ENCODE results near the gene ZNF766.

The ZNF766 gene

GRCh38 chr19:52221831-52222375 lies 47.5 kb upstream of the ZNF766 start:
- TF ChIP-seq EZH2phosphoT487 (IDR thresholded peaks at IDR 0.05; ENCODE audit: borderline replicate concordance, low read length) (no peak), CTCF (IDR thresholded peaks at IDR 0.05; ENCODE audit: low read depth, low read length, poor library complexity, severe bottlenecking) (no peak)
- Histone ChIP-seq H3K9me2 (replicated peaks; ENCODE audit: control insufficient read depth, low read length) (no peaks in the 10 kb centered on the region), H3K27ac (ENCODE audit: low read depth, low read length) (no peak overlapping the region), H3K4me2 (ENCODE audit: low read length) (no peak overlapping the region), H3K36me3 (ENCODE audit: control insufficient read depth, low read length) (peaks cover 95% of the 10 kb centered on the region), H4K20me1 (ENCODE audit: control insufficient read depth, insufficient read depth, low read depth, low read length) (no peaks in the 10 kb centered on the region), H3K4me3 (ENCODE audit: low read length) (no peak overlapping the region), H3K27me3 (ENCODE audit: control insufficient read depth, low read length) (no peaks in the 10 kb centered on the region), H3K9me3 (ENCODE audit: control insufficient read depth, insufficient read depth, low read length) (no peaks in the 10 kb centered on the region), H3F3A (ENCODE audit: control insufficient read depth, insufficient read depth) (0 out of 2 replicates have a peak, but pooled peaks cover 2% of the 10 kb centered on the region), H3K79me2 (ENCODE audit: control insufficient read depth, low read length) (no peaks in the 10 kb centered on the region), H3K4me1 (ENCODE audit: control insufficient read depth, low read length) (peaks cover 6% of the 10 kb centered on the region; the same call in 1 of the 2 replicates)

GRCh38 chr19:52224211-52224610 lies 45.2 kb upstream of the ZNF766 start:
- Histone ChIP-seq H3F3A (ENCODE audit: control insufficient read depth, insufficient read depth) (0 out of 2 replicates have a peak, but pooled peaks cover 2% of the 10 kb centered on the region), H4K20me1 (ENCODE audit: control insufficient read depth, insufficient read depth, low read depth, low read length) (no peaks in the 10 kb centered on the region), H3K27me3 (ENCODE audit: control insufficient read depth, low read length) (no peaks in the 10 kb centered on the region), H3K4me2 (ENCODE audit: low read length) (no peak overlapping the region), H3K79me2 (ENCODE audit: control insufficient read depth, low read length) (no peaks in the 10 kb centered on the region), H3K9me2 (replicated peaks; ENCODE audit: control insufficient read depth, low read length) (no peaks in the 10 kb centered on the region), H3K4me1 (ENCODE audit: control insufficient read depth, low read length) (peaks cover 6% of the 10 kb centered on the region; the same call in 1 of the 2 replicates), H3K36me3 (ENCODE audit: control insufficient read depth, low read length) (peaks cover 94% of the 10 kb centered on the region), H3K4me3 (ENCODE audit: low read length) (no peak overlapping the region), H3K9me3 (ENCODE audit: control insufficient read depth, insufficient read depth, low read length) (no peaks in the 10 kb centered on the region), H3K27ac (ENCODE audit: low read depth, low read length) (no peak overlapping the region)
- TF ChIP-seq EZH2phosphoT487 (IDR thresholded peaks at IDR 0.05; ENCODE audit: borderline replicate concordance, low read length) (no peak), CTCF (IDR thresholded peaks at IDR 0.05; ENCODE audit: low read depth, low read length, poor library complexity, severe bottlenecking) (no peak)

- Histone ChIP-seq H3K9me2 (replicated peaks; ENCODE audit: control insufficient read depth, low read length) (no peaks in the 10 kb centered on the region), H3K9me3 (ENCODE audit: control insufficient read depth, insufficient read depth, low read length) (no peaks in the 10 kb centered on the region), H3K79me2 (ENCODE audit: control insufficient read depth, low read length) (no peaks in the 10 kb centered on the region), H3F3A (ENCODE audit: control insufficient read depth, insufficient read depth) (peaks cover 2% of the 10 kb centered on the region; the same call in 1 of the 2 replicates), H3K4me1 (ENCODE audit: control insufficient read depth, low read length) (peaks cover 6% of the 10 kb centered on the region; the same call in 1 of the 2 replicates), H3K36me3 (ENCODE audit: control insufficient read depth, low read length) (peaks cover 70% of the 10 kb centered on the region), H3K27ac (ENCODE audit: low read depth, low read length) (no peak overlapping the region), H4K20me1 (ENCODE audit: control insufficient read depth, insufficient read depth, low read depth, low read length) (no peaks in the 10 kb centered on the region), H3K4me2 (ENCODE audit: low read length) (no peak overlapping the region), H3K27me3 (ENCODE audit: control insufficient read depth, low read length) (no peaks in the 10 kb centered on the region), H3K4me3 (ENCODE audit: low read length) (no peak overlapping the region)
- no peak for TF ChIP-seq EZH2phosphoT487 (IDR thresholded peaks at IDR 0.05; ENCODE audit: borderline replicate concordance, low read length)
- no peak for TF ChIP-seq CTCF (IDR thresholded peaks at IDR 0.05; ENCODE audit: low read depth, low read length, poor library complexity, severe bottlenecking)
Observed at GRCh38 chr19:52226652-52227051, 42.7 kb upstream of the ZNF766 start.
